Measurements from ENCODE around the gene PIAS4.
"Not testable (repeated sequence)": the region's sequence is repeated elsewhere in the genome, so short reads cannot be mapped to it uniquely, and the experiment has no call there.

PIAS4 gene

GRCh38 chr19:3995607-3996006, 11.9 kb upstream of the PIAS4 start (continued):
- TF ChIP-seq ZBTB6 (tag by site-specific recombination; IDR thresholded peaks at IDR 0.05) (no peak), SP7 (tag by site-specific recombination; IDR thresholded peaks at IDR 0.05) (no peak), KLF1 (tag by site-specific recombination; IDR thresholded peaks at IDR 0.05) (no peak), ZNF23 (tag by site-specific recombination; IDR thresholded peaks at IDR 0.05; ENCODE audit: borderline replicate concordance) (no peak), ZNF548 (tag by site-specific recombination; IDR thresholded peaks at IDR 0.05) (no peak), ZNF148 (tag by site-specific recombination; IDR thresholded peaks at IDR 0.05; ENCODE audit: borderline replicate concordance) (no peak)

- POLR2A ChIA-PET, result interaction anchor here (0.7 kb wide), 1 partner anchor 44 kb away, joined by 6 read pairs; no protein-coding TSS in a partner anchor
- H3K4me1 ChIP-seq (ENCODE audit: control insufficient read depth, insufficient read depth, low read length); H3K9me3 ChIP-seq (ENCODE audit: control insufficient read depth, insufficient read depth, low read depth, low read length); H3K36me3 ChIP-seq (ENCODE audit: control insufficient read depth in 2 of 2, insufficient read depth in 1 of 2, low read length in 2 of 2); H3K27ac ChIP-seq (ENCODE audit: extremely low read depth, low read depth, low read length); H3K4me3 ChIP-seq (ENCODE audit: low read depth, low read length): not testable (repeated sequence)
- CTCF ChIA-PET, result interaction anchor here (0.7 kb wide), 1 partner anchor 234 kb away, joined by 3 read pairs; no protein-coding TSS in a partner anchor
These were observed 8.7 kb upstream of the PIAS4 start for GRCh38 chr19:3998667-3999412.

- ChIA-PET CTCF (interaction anchor here (0.7 to 1.3 kb wide), 2 partner anchors 10 to 65 kb away, joined by 3 to 5 read pairs; no protein-coding TSS in a partner anchor), POLR2A (interaction anchor here (1.1 kb wide), 1 partner anchor 15 kb away, joined by 3 read pairs; no protein-coding TSS in a partner anchor)
- H3K4me3 ChIP-seq (ENCODE audit: low read depth, low read length); H3K4me1 ChIP-seq (ENCODE audit: control insufficient read depth, insufficient read depth, low read length); H3K27ac ChIP-seq (ENCODE audit: extremely low read depth, low read depth, low read length); H3K36me3 ChIP-seq (ENCODE audit: control insufficient read depth in 2 of 2, insufficient read depth in 1 of 2, low read length in 2 of 2); H3K9me3 ChIP-seq (ENCODE audit: control insufficient read depth, insufficient read depth, low read depth, low read length): not testable (repeated sequence)
These were observed 6.7 kb upstream of the PIAS4 start for GRCh38 chr19:4000798-4001197.

GRCh38 chr19:4005436-4005835, 2.1 kb upstream of the PIAS4 start:
- H3K27ac ChIP-seq (ENCODE audit: extremely low read depth, low read depth, low read length); CTCF ChIA-PET; H3K4me3 ChIP-seq (ENCODE audit: low read depth, low read length); H3K36me3 ChIP-seq (ENCODE audit: control insufficient read depth in 2 of 2, insufficient read depth in 1 of 2, low read length in 2 of 2); H3K4me1 ChIP-seq (ENCODE audit: control insufficient read depth, insufficient read depth, low read length); H3K9me3 ChIP-seq (ENCODE audit: control insufficient read depth, insufficient read depth, low read depth, low read length): not testable (repeated sequence)
- TF ChIP-seq PRDM1 (tag by site-specific recombination; IDR thresholded peaks at IDR 0.05), result peak; percentile 63
- TF ChIP-seq ZNF596 (tag by site-specific recombination; IDR thresholded peaks at IDR 0.05), result 0 out of 2 replicates have a peak, but pooled peaks have one; percentile 10
- POLR2A ChIA-PET, result interaction anchor here (4.9 kb wide), 1 partner anchor 20 kb away, joined by 29 read pairs; the partner anchor contains the start of gene EEF2

GRCh38 chr19:4007836-4008539, 452 bp downstream of the PIAS4 start:
- H3K4me1 ChIP-seq (ENCODE audit: control insufficient read depth, insufficient read depth, low read length), result peaks cover 10% of the 10 kb centered on the region
- POLR2A ChIA-PET, result interaction anchor here (0.6 to 4.9 kb wide), 9 partner anchors 13 to 155 kb away, joined by 3 to 29 read pairs (median 7); partner anchors contain the start of gene EEF2
- TF ChIP-seq PATZ1 (tag by site-specific recombination; IDR thresholded peaks at IDR 0.05) (no peak), IKZF3 (tag by site-specific recombination; IDR thresholded peaks at IDR 0.05) (no peak), KLF16 (tag by site-specific recombination; IDR thresholded peaks at IDR 0.05) (0 out of 2 replicates have a peak, but pooled peaks have one; percentile 27), ZNF704 (tag by site-specific recombination; IDR thresholded peaks at IDR 0.05) (no peak), ZNF350 (tag by site-specific recombination; IDR thresholded peaks at IDR 0.05) (no peak), SP7 (tag by site-specific recombination; IDR thresholded peaks at IDR 0.05) (no peak), ZNF335 (tag by site-specific recombination; conservative IDR thresholded peaks at IDR 0.05) (peak; percentile 92), BCL11A (tag by site-specific recombination; IDR thresholded peaks at IDR 0.05; ENCODE audit: low read depth) (no peak), ZNF2 (tag by site-specific recombination; IDR thresholded peaks at IDR 0.05) (no peak)

More at GRCh38 chr19:4007836-4008539, 452 bp downstream of the PIAS4 start:
- peaks cover 0 to 15% of the 10 kb centered on the region in 2 experiments; a peak in 2 of 3 replicates for H3K36me3 ChIP-seq (ENCODE audit: control insufficient read depth in 2 of 2, insufficient read depth in 1 of 2, low read length in 2 of 2)
- peak overlapping the region; percentile 92; the same call in 1 of the 2 replicates for H3K27ac ChIP-seq (ENCODE audit: extremely low read depth, low read depth, low read length)
- CTCF ChIA-PET, result interaction anchor here (0.5 to 2.5 kb wide), 2 partner anchors 20 to 277 kb away, joined by 3 to 12 read pairs; no protein-coding TSS in a partner anchor
- H3K9me3 ChIP-seq (ENCODE audit: control insufficient read depth, insufficient read depth, low read depth, low read length), result no peaks in the 10 kb centered on the region
- peak overlapping the region; percentile 76 for H3K4me3 ChIP-seq (ENCODE audit: low read depth, low read length)

Data from HEK293 (cell line).